ENCODE data around the gene SPEN. TPM values are rescaled to one million over a fixed set of nuclear protein-coding genes. Genes with fewer than 3 reads are reported as not detected.

The SPEN gene
- total and polyA plus RNA-seq, 2 of the 4 experiments (the other 2 are of a cell fraction): 7.6 to 15.8 TPM

DNA sequence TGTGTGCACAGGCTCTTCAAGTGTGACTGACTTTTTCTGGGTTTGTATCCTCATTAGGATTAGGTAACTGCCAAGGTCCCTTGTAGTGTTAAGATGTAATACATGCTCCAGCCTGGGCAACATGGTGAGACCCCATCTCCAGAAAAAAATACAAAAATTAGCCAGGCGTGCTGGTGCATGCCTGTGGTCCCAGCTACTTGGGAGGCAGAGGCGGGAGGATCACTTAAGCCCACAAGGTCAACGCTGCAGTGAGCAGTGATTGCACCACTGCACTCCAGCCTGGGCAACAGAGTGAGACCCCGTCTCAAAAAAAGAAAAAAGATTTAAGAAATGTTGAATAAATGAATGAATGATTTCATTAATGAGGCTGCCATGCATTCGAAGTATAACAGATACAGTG, 113.3 kb downstream of the SPEN start:
- H2AFZ ChIP-seq (replicated peaks; ENCODE audit: low read length, poor library complexity): no peak overlapping the region
- peaks cover 20% of the 10 kb centered on the region for H3K9me1 ChIP-seq (ENCODE audit: insufficient read depth, low read length)
- no peak overlapping the region for H2BK120ac ChIP-seq (ENCODE audit: low read depth, low read length)
- WGBS, 2 experiments (ENCODE audit: extremely low coverage in 2 of 2, insufficient read length in 1 of 2): 100% methylated on average over 3 of the region's 5 CpGs; no CpG with 5 or more reads in 1 of the 2 experiments
- no peak overlapping the region for H3K14ac ChIP-seq (replicated peaks; ENCODE audit: low read depth, low read length)
- ATAC-seq (ENCODE audit: low read depth): no peak
- H3K4me2 ChIP-seq (ENCODE audit: low read depth, low read length): no peak overlapping the region
- no peak overlapping the region for H3K4me3 ChIP-seq (ENCODE audit: insufficient read depth, low read depth, low read length)
- H3K36me3 ChIP-seq (ENCODE audit: control insufficient read depth, insufficient read depth, low read length): peaks cover 7% of the 10 kb centered on the region; the same call in 1 of the 2 replicates
- H3K4me1 ChIP-seq (ENCODE audit: control insufficient read depth, insufficient read depth, low read length): peaks cover 18% of the 10 kb centered on the region
- H2AK9ac ChIP-seq (replicated peaks; ENCODE audit: low read depth, low read length, poor library complexity): no peak overlapping the region
- H4K20me1 ChIP-seq (ENCODE audit: insufficient read depth, low read length): peaks cover 21% of the 10 kb centered on the region; the same call in 1 of the 2 replicates
- ChIA-PET POLR2A (ENCODE audit: unreplicated experiment) (no interaction called here), CTCF (no interaction called here)
- in situ Hi-C loops (cut with MboI; ENCODE audit: low sequenced_read_pairs): no loop called here
- H3K23ac ChIP-seq (ENCODE audit: low read depth, low read length): no peak overlapping the region
- DNase-seq: no peak
- intact Hi-C loops (cut with micrococcal nuclease): no loop called here
- no peak overlapping the region for H2BK5ac ChIP-seq (ENCODE audit: low read depth, low read length, poor library complexity, severe bottlenecking)
- no peak overlapping the region for H3K18ac ChIP-seq (ENCODE audit: low read depth, low read length)
- dilution Hi-C loops (cut with HindIII; ENCODE audit: low sequenced_read_pairs, unreplicated experiment): no loop called here
- H3K27me3 ChIP-seq (ENCODE audit: control insufficient read depth, insufficient read depth, low read length): no peaks in the 10 kb centered on the region
- no peak overlapping the region for H2BK20ac ChIP-seq (ENCODE audit: low read depth, low read length)
- no peak overlapping the region for H4K91ac ChIP-seq (ENCODE audit: insufficient read depth, low read depth, low read length)
- TF ChIP-seq, protein P1, sequence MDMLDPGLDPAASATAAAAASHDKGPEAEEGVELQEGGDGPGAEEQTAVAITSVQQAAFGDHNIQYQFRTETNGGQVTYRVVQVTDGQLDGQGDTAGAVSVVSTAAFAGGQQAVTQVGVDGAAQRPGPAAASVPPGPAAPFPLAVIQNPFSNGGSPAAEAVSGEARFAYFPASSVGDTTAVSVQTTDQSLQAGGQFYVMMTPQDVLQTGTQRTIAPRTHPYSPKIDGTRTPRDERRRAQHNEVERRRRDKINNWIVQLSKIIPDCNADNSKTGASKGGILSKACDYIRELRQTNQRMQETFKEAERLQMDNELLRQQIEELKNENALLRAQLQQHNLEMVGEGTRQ (IDR thresholded peaks at IDR 0.05; ENCODE audit: low read depth, low read length): no peak
- TF ChIP-seq MAZ (IDR thresholded peaks at IDR 0.05; ENCODE audit: borderline replicate concordance, low read depth, low read length): no peak
- no peak for TF ChIP-seq MAFK (IDR thresholded peaks at IDR 0.05; ENCODE audit: low read depth, low read length)
- TF ChIP-seq CHD1 (IDR thresholded peaks at IDR 0.05; ENCODE audit: low read depth, low read length): no peak
- H3K27ac ChIP-seq (ENCODE audit: insufficient read depth, low read length): no peak overlapping the region
- H3K9me3 ChIP-seq (ENCODE audit: control insufficient read depth, insufficient read depth, low read length): no peaks in the 10 kb centered on the region
- H3K56ac ChIP-seq (ENCODE audit: extremely low read depth, insufficient read depth, low read length): no peak overlapping the region
- H3K79me1 ChIP-seq (ENCODE audit: low read depth in 1 of 2, low read length in 2 of 2): peaks cover 43 to 82% of the 10 kb centered on the region in 2 experiments
- no TSS peak for BruUV-seq (replicated peaks)
- no peak overlapping the region for H4K5ac ChIP-seq (ENCODE audit: low read depth, low read length)
- no peak overlapping the region for H3K9ac ChIP-seq (ENCODE audit: low read depth, low read length)
- H4K8ac ChIP-seq (ENCODE audit: low read depth in 2 of 2, low read length in 2 of 2): no peak overlapping the region
- H3K4ac ChIP-seq (ENCODE audit: low read depth, low read length): no peak overlapping the region
- H2BK15ac ChIP-seq (ENCODE audit: low read depth, low read length): no peak overlapping the region
- no peak overlapping the region for H2AK5ac ChIP-seq (ENCODE audit: low read depth, low read length)
